ENCODE measurements around the gene DNAJA2. TPM values are rescaled to one million over a fixed set of nuclear protein-coding genes. Genes with fewer than 3 reads are reported as not detected.

Gene DNAJA2
- total and polyA plus RNA-seq, 2 of the 8 experiments (the other 6 are each of a cell fraction or from before 2014, with no cell fraction given): 9.4 to 93.8 TPM

- H3K79me1 ChIP-seq (ENCODE audit: low read depth, low read length): no peaks in the 10 kb centered on the region
- no peak overlapping the region for H2BK20ac ChIP-seq (ENCODE audit: low read length)
- no peaks in the 10 kb centered on the region for H3K79me2 ChIP-seq (ENCODE audit: control insufficient read depth in 1 of 2, insufficient read depth in 2 of 2, low read length in 2 of 2)
- H3K27me3 ChIP-seq (replicated peaks in 1 of 4; ENCODE audit: control insufficient read depth in 3 of 4, extremely low read depth in 1 of 4, insufficient read depth in 3 of 4, low read length in 3 of 4): no peaks in the 10 kb centered on the region
- H4K20me1 ChIP-seq (replicated peaks in 1 of 2; ENCODE audit: control insufficient read depth in 1 of 2, insufficient read depth in 2 of 2, low read length in 2 of 2): no peaks in the 10 kb centered on the region
- no peak overlapping the region for H3K4me3 ChIP-seq (ENCODE audit: extremely low read depth in 1 of 4, insufficient read depth in 2 of 4, low read depth in 3 of 4, low read length in 4 of 4)
- FAIRE-seq: no peak
- no peak overlapping the region for H2BK12ac ChIP-seq (ENCODE audit: low read depth, low read length)
- H4K8ac ChIP-seq (ENCODE audit: extremely low read depth, insufficient read depth, low read length): no peak overlapping the region
- H4K5ac ChIP-seq (ENCODE audit: insufficient read length, low read depth, low read length): no peak overlapping the region
- H2BK5ac ChIP-seq (ENCODE audit: low read depth, low read length): no peak overlapping the region
- no peak overlapping the region for H2BK120ac ChIP-seq (replicated peaks; ENCODE audit: low read depth, low read length)
- no peak overlapping the region for H3K4ac ChIP-seq (replicated peaks; ENCODE audit: insufficient read length, low read depth, low read length)
- H2BK15ac ChIP-seq (ENCODE audit: low read length): no peak overlapping the region
- 65% methylated on average over 1 of the region's 1 CpG; no CpG with 5 or more reads in 1 of the 2 experiments for WGBS, 2 experiments (ENCODE audit: extremely low coverage in 1 of 2, insufficient coverage in 1 of 2, insufficient read length in 1 of 2, insufficient replicate concordance in 2 of 2, low coverage in 1 of 2, low lambda C conversion rate in 2 of 2, missing lambda C conversion rate in 1 of 2)
- no peaks in the 10 kb centered on the region for H3K4me1 ChIP-seq (replicated peaks in 1 of 4; ENCODE audit: control insufficient read depth in 3 of 4, insufficient read depth in 4 of 4, low read length in 3 of 4)
- POLR2A ChIA-PET (ENCODE audit: partially characterized antibody): interaction anchor here (1.1 to 2.1 kb wide), 2 partner anchors 12 to 15 kb away, joined by 3 to 5 read pairs; no protein-coding TSS in a partner anchor
- no peak overlapping the region for H3K27ac ChIP-seq (ENCODE audit: low read depth, low read length)
- CTCF ChIA-PET (ENCODE audit: partially characterized antibody): interaction anchor here (0.7 to 1.1 kb wide), 2 partner anchors 1105 to 1216 kb away, joined by 3 read pairs; no protein-coding TSS in a partner anchor
- no peak overlapping the region for H4K91ac ChIP-seq (replicated peaks; ENCODE audit: insufficient read length, low read length)
- no peak overlapping the region for H2AFZ ChIP-seq (ENCODE audit: low read length)
- no peak overlapping the region for H3K23ac ChIP-seq (ENCODE audit: insufficient read length)
- DNase-seq (ENCODE audit: low read depth in 1 of 2, low spot score in 2 of 2): no peak
- no peak overlapping the region for H3K56ac ChIP-seq (replicated peaks; ENCODE audit: insufficient read length, low read depth, low read length)
- no peak overlapping the region for H3K4me2 ChIP-seq (ENCODE audit: insufficient read depth in 1 of 2, low read depth in 2 of 2, low read length in 2 of 2)
- no peak overlapping the region for H3K18ac ChIP-seq (ENCODE audit: extremely low read depth, low read length)
- no peak overlapping the region for H3K14ac ChIP-seq (ENCODE audit: insufficient read length)
- no peak overlapping the region for H2AK5ac ChIP-seq (ENCODE audit: low read depth, low read length)
- H3K9ac ChIP-seq (replicated peaks in 1 of 4; ENCODE audit: extremely low read depth in 1 of 4, low read depth in 3 of 4, low read length in 3 of 4): no peak overlapping the region
- no peaks in the 10 kb centered on the region for H3K23me2 ChIP-seq (ENCODE audit: low read depth, low read length)
- peaks cover 0 to 6% (median 3%) of the 10 kb centered on the region in 4 experiments; a peak in 5 of 8 replicates for H3K36me3 ChIP-seq (ENCODE audit: control insufficient read depth in 2 of 4, insufficient read depth in 4 of 4, low read length in 3 of 4)
- H3K9me3 ChIP-seq (ENCODE audit: insufficient read depth in 2 of 2, low read depth in 1 of 2, low read length in 1 of 2): no peaks in the 10 kb centered on the region
- TF ChIP-seq SRF (IDR thresholded peaks at IDR 0.05; ENCODE audit: low read depth, low read length): no peak
- TF ChIP-seq POLR2A (IDR thresholded peaks at IDR 0.05; ENCODE audit: control extremely low read depth in 1 of 2, low read depth in 2 of 2, low read length in 2 of 2): no peak
- TF ChIP-seq CBX8 (IDR thresholded peaks at IDR 0.05; ENCODE audit: borderline replicate concordance, low read depth, low read length): no peak
- TF ChIP-seq RXRA (IDR thresholded peaks at IDR 0.05; ENCODE audit: insufficient read depth, low read depth, low read length): no peak
- no peak for TF ChIP-seq SIRT6 (IDR thresholded peaks at IDR 0.05; ENCODE audit: low read length)
- no peak for TF ChIP-seq TEAD4 (IDR thresholded peaks at IDR 0.05; ENCODE audit: low read depth, low read length)
- TF ChIP-seq, protein P1, sequence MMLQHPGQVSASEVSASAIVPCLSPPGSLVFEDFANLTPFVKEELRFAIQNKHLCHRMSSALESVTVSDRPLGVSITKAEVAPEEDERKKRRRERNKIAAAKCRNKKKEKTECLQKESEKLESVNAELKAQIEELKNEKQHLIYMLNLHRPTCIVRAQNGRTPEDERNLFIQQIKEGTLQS (IDR thresholded peaks at IDR 0.05; ENCODE audit: insufficient read depth, low read depth, low read length): no peak
Observed at GRCh38 chr16:46950009-46950408, 23.5 kb downstream of the DNAJA2 start.

Measured in H1 (cell line).